Neural cell (in vitro differentiated cells): Measurements from ENCODE around the gene HAL.

Experiments used
- CTCF ChIP-seq: fragments of 450-650 bp; IDR thresholded peaks from 2 replicates; pipeline ENCODE4 v1.5.1; 2014; ENCODE audit warnings: antibody characterized with exemption, mild to moderate bottlenecking, moderate library complexity; ENCODE audit not compliant: poor library complexity, severe bottlenecking
- EP300 ChIP-seq: fragments of 450-650 bp; conservative IDR thresholded peaks from 2 replicates; pipeline ENCODE4 v1.6.1; 2014; ENCODE audit warnings: antibody characterized with exemption, mild to moderate bottlenecking, moderate library complexity; ENCODE audit not compliant: poor library complexity, severe bottlenecking
- EZH2 ChIP-seq: fragments of 200-600, 300-800 bp; shearing (Covaris generic), sonication (generic); IDR thresholded peaks from 2 replicates; pipeline ENCODE4 v1.6.1; 2014; ENCODE audit warnings: antibody characterized with exemption, low read length, borderline replicate concordance, mild to moderate bottlenecking; ENCODE audit not compliant: insufficient read depth, poor library complexity, severe bottlenecking
- MXI1 ChIP-seq: fragments of 450-650 bp; conservative IDR thresholded peaks from 2 replicates; pipeline ENCODE4 v1.6.1; 2014; ENCODE audit warnings: antibody characterized with exemption, mild to moderate bottlenecking; ENCODE audit not compliant: poor library complexity, severe bottlenecking
- POLR2AphosphoS5 ChIP-seq: IDR thresholded peaks from 2 replicates; pipeline ENCODE4 v1.6.1; 2012
- RAD21 ChIP-seq: fragments of 450-650 bp; conservative IDR thresholded peaks from 2 replicates; pipeline ENCODE4 v1.6.1; 2014; ENCODE audit warnings: antibody characterized with exemption, mild to moderate bottlenecking, moderate library complexity
- REST ChIP-seq: IDR thresholded peaks from 2 replicates; pipeline ENCODE4 v1.6.1; 2012; ENCODE audit warnings: borderline replicate concordance
- SMC3 ChIP-seq: fragments of 450-650 bp; conservative IDR thresholded peaks from 2 replicates; pipeline ENCODE4 v1.6.1; 2014; ENCODE audit warnings: antibody characterized with exemption, mild to moderate bottlenecking, moderate library complexity; ENCODE audit not compliant: poor library complexity
- TAF1 ChIP-seq: IDR thresholded peaks from 2 replicates; pipeline ENCODE4 v1.6.1; 2012; ENCODE audit warnings: low read depth

- no peak for TF ChIP-seq EP300
- no peak for TF ChIP-seq SMC3
- no peak for TF ChIP-seq EZH2
- TF ChIP-seq POLR2AphosphoS5: no peak
- no peak for TF ChIP-seq MXI1
- TF ChIP-seq CTCF: no peak
- no peak for TF ChIP-seq RAD21
- no peak for TF ChIP-seq TAF1
- no peak for TF ChIP-seq REST
Observed at GRCh38 chr12:95977764-95978305, 18.3 kb downstream of the HAL start.
